GM21390 (cell line): ENCODE data around the gene STRA8.

Experiments used
- ATAC-seq: cut with Tn5 transposase; IDR thresholded peaks from one replicate; pipeline ENCODE4 v1.9.1; 2021; ENCODE audit not compliant: unreplicated experiment

Gene STRA8

DNA sequence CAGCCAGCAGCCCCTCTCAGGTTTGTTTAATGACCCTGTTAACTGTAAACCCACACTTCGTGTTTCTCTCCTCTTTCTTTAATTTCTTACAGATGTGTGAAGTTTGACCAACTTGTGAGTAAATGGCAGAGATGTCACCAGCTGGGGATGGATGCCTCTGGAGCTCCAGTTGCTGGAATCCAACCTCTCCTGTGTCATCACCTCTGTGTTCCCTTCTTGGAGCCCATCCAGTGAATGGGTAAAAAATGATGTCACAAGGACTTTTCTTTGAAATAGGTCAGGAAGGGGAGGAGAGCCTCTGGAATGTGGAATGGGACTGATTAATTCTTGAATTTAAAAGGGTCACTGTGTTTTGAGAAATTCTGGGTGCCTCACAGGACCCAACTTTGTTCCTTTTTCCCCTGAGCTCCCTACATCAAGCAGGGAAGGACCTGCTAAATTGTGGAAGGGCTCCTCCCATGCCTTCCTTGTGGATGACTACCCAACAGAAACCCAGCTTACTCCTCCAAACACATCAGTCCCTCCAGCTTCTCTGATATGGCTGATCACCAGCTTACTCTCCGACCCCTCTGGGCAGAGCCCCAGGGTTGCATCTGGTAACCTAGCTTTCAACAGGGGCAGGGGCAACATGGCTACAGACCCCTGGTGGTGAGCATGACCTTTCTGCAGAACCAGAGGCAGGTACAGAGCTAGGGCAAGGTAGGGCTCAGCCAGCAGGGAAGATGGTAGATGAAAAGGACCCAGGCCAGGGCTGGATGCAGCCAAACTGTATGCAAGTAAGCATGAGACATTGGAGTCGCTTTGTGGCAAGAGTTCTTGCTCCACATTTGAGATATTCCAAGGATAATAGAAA is 67.5 kb downstream of the STRA8 start:
- no peak for ATAC-seq
